ENCODE measurements around the gene NMRAL1. TPM values are rescaled to one million over a fixed set of nuclear protein-coding genes. Genes with fewer than 3 reads are reported as not detected.

Gene NMRAL1
- total RNA-seq, 1 donor from 2014 or later = 62.7 TPM

DNA sequence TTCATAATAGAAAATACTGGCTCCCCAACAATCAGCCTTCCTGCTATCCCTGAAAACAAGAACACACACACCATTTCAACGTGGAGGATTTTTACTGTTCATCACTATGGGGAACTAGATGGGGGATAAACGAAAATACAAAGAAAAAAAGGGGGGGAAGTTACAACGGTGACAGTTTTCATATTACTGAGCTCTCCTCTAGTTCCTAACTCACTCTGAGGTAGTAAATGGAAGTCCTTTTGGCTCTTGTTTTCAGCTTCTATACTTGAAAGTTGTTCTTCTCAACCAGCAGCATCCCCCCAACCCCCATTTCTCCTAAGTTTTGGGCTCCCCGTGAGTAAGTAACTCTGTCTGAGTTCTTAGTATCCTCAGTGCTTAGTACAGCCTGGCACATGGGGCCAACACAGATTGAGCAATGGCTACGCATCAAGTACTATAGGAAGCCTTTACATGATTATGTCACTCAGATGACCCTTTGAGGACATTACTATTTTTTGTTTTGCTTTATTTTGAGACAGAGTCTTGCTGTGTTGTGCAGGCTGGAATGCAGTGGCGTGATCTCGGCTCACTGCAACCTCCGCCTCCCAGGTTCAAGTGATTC lies 53.8 kb downstream of the NMRAL1 start:
- Histone ChIP-seq H3K27me3 (ENCODE audit: control insufficient read depth, insufficient read depth, low read length) (no peaks in the 10 kb centered on the region), H3K4me3 (ENCODE audit: low read depth, low read length) (no peak overlapping the region), H3K36me3 (ENCODE audit: control insufficient read depth, insufficient read depth, low read length) (no peaks in the 10 kb centered on the region)
- TF ChIP-seq, protein P1, sequence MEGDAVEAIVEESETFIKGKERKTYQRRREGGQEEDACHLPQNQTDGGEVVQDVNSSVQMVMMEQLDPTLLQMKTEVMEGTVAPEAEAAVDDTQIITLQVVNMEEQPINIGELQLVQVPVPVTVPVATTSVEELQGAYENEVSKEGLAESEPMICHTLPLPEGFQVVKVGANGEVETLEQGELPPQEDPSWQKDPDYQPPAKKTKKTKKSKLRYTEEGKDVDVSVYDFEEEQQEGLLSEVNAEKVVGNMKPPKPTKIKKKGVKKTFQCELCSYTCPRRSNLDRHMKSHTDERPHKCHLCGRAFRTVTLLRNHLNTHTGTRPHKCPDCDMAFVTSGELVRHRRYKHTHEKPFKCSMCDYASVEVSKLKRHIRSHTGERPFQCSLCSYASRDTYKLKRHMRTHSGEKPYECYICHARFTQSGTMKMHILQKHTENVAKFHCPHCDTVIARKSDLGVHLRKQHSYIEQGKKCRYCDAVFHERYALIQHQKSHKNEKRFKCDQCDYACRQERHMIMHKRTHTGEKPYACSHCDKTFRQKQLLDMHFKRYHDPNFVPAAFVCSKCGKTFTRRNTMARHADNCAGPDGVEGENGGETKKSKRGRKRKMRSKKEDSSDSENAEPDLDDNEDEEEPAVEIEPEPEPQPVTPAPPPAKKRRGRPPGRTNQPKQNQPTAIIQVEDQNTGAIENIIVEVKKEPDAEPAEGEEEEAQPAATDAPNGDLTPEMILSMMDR (IDR thresholded peaks at IDR 0.05; ENCODE audit: insufficient read depth, low read length, severe bottlenecking) = no peak
- FAIRE-seq (no peak), DNase-seq (ENCODE audit: low read depth) (no peak)

DNA sequence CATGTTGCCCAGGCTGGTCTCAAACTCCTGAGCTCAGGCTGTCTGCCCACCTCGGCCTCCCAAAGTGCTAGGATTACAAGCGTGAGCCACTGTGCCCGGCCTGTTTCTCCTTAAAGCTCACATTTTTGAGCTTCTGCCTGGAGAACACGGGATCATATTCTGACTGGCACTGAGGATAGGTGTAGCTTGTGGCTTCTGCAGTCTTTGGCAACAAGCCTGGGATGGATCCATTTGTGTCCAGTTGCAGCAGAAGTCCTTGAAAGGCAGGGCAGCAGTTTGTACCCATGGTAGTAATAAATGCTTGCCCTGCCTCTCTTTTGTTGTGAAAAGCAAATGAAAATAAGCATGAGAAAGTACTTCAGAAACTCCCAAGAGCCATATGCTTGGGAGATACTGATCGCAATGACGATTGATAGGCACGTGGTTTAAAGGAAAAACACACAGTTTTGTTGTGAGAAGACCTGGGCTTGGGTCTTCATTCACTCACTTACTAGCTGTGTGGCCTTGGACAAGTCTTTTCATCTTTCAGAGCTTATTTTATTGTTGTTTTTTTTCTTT lies 54.9 kb downstream of the NMRAL1 start:
- Histone ChIP-seq H3K36me3 (ENCODE audit: control insufficient read depth, insufficient read depth, low read length) (no peaks in the 10 kb centered on the region), H3K4me3 (ENCODE audit: low read depth, low read length) (no peak overlapping the region), H3K27me3 (ENCODE audit: control insufficient read depth, insufficient read depth, low read length) (no peaks in the 10 kb centered on the region)
- TF ChIP-seq, protein P1 (IDR thresholded peaks at IDR 0.05; ENCODE audit: insufficient read depth, low read length, severe bottlenecking) = no peak
- no peak for DNase-seq (ENCODE audit: low read depth)
- no peak for FAIRE-seq

DNA sequence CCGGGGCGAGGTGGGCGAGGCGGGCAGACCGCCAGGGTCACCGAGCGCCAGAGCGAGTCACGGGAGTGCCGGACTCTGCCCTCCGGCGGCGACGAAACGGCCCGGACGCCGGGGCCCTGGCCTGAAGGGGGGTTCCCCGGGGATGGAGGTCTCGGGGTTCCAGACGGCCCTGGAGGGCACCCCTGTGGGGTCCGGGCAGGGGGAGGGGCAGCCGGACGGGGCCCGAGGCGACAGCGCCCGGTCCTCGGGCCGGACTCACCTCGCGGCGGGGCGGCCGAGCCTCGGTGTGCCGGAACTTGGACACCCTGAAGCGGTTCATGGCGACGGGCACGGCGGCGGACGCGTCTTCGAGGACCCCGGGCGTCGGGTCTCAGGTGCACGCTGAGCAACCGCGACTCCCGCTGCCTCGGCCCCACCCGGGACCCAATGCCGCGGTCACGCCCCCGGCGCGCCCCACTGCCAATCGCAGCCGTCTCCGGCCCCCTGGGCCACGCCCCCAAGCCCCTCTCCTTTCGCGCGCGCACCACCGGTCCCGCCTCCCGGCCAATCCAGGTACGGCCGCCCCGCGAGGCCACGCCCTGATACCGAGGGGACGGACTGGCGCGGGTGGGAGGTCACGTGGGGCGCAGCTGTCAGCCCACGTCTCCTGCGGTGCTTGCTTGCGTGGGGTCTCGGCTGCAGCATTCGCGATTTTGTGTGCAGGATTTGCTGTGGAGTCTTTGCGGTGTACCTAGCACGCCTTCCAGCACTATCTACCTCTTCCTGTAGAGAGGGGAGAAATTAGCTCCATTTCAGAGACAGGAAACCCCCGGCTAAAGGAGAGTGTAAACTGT lies 58.0 kb downstream of the NMRAL1 start, which contains the start of gene CORO7:
CORO7 (minus strand) TSS at position 397 of the 833 bp plus-strand sequence; CDS start at position 319, 78 bp downstream.
- H3K27me3 ChIP-seq (ENCODE audit: control insufficient read depth, insufficient read depth, low read length) = no peaks in the 10 kb centered on the region
- TF ChIP-seq, protein P1 (IDR thresholded peaks at IDR 0.05; ENCODE audit: insufficient read depth, low read length, severe bottlenecking) = no peak
- H3K36me3 ChIP-seq (ENCODE audit: control insufficient read depth, insufficient read depth, low read length) = peaks cover 8% of the 10 kb centered on the region
- peak within 1 kb of the TSS; percentile 89 for H3K4me3 ChIP-seq (ENCODE audit: low read depth, low read length)
- DNase-seq (ENCODE audit: low read depth) (peak; percentile 70), FAIRE-seq (no peak)

DNA sequence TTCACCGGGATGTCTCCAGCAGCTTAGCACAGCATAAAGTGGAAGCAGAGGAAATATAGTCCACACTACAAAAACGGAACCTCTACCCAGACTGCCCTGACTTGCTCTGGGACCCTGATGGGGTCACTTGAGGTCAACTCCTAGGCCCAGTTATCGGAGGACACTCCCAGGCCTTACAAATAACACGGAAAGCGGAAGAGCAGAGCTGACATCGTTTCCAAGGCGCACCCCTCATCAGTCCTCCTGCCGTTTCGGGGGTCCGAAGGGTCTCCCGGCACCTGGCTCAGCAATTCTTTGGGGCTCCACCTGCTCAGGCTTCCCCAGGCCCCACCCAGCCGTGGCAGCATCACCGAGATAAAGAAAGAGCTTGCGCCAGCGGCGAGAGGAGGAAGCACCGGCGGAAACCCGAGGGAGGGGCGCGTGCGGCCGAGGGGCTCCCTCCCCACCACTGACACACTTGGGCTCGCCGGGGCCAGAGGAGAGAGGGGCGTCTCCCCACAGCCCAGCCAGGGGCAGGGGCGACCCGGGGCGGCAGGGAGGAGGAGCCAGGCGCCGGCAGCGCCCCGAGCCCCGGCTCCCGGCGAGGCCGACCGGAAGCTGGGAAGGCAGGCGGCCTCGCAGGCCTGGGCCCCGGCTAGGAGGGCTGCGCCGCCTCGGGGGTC lies 58.8 kb downstream of the NMRAL1 start:
- H3K4me3 ChIP-seq (ENCODE audit: low read depth, low read length) = peak overlapping the region; percentile 89
- DNase-seq (ENCODE audit: low read depth) = no peak
- TF ChIP-seq, protein P1 (IDR thresholded peaks at IDR 0.05; ENCODE audit: insufficient read depth, low read length, severe bottlenecking) = no peak
- H3K27me3 ChIP-seq (ENCODE audit: control insufficient read depth, insufficient read depth, low read length) = no peaks in the 10 kb centered on the region
- no peak for FAIRE-seq
- H3K36me3 ChIP-seq (ENCODE audit: control insufficient read depth, insufficient read depth, low read length) = peaks cover 8% of the 10 kb centered on the region

DNA sequence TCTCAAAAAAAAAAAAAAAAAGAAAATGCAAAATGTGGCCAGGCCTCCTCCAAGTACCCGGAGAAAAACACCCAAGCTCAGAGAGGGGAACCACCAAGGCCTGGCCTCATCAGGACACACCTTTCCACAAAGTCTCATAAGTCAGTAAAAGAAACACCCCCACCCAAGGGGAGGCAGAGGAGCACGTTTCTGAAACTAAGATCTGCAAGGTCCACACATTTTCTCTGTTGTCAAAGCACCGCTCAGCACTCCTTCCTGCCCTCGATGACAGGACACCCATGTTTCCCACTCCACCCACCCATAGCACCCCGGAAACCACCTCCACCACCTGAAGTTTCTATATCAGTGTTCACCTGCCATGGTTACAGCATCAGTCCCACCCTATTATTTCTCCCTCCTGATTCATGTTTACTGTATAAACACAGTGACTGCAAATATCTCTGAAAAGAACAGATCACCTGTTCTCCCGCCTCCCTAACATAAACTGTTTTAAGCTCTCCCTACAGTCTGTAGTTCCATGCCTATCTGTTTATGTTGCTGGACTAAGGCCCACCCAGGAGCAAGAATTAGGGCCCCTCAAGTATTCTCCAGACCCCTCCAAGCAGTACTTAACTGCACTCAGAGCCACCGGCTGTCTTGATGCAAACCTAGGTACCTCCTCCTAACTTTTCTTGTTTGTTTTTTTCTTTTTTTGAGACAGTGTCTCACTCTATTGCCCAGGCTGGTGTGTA lies 60.1 kb downstream of the NMRAL1 start:
- TF ChIP-seq, protein P1 (IDR thresholded peaks at IDR 0.05; ENCODE audit: insufficient read depth, low read length, severe bottlenecking) = no peak
- no peak for FAIRE-seq

More for the DNA sequence above, 60.1 kb downstream of the NMRAL1 start:
- H3K4me3 ChIP-seq (ENCODE audit: low read depth, low read length) = no peak overlapping the region
- peaks cover 10% of the 10 kb centered on the region for H3K36me3 ChIP-seq (ENCODE audit: control insufficient read depth, insufficient read depth, low read length)
- DNase-seq (ENCODE audit: low read depth) = peak; percentile 47
- no peaks in the 10 kb centered on the region for H3K27me3 ChIP-seq (ENCODE audit: control insufficient read depth, insufficient read depth, low read length)

All from bronchial epithelial cell (primary cell).